22Rv1 (cell line): ENCODE measurements around the gene CDH9.

Source experiments
- ZFX ChIP-seq: fragments of 450-650 bp; IDR thresholded peaks from 2 replicates; pipeline ENCODE4 v1.6.1; 2017; ENCODE audit warnings: antibody characterized with exemption, borderline replicate concordance
- TF ChIP-seq, protein P1 (sequence below): fragments of 450-650 bp; IDR thresholded peaks from 2 replicates; pipeline ENCODE4 v1.5.1; 2017; ENCODE audit warnings: mild to moderate bottlenecking

DNA sequence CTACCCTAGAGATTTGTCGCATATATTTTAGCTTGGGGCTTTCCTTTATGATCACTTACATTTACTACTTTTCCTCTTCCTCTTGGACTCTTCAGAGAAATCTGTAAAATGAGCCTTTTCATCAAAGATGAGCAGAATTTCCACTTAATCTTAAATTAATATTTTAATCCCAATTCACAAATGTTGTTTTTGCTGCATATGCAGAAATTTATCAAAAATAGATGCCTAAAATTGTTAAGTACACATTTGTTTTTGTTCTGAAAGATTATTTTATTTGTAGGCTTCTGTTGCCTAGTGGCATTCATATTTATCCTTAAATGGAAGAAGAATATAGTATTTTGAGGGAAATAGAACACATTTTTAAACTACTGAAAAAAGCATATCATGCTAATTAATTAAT lies 168.6 kb downstream of the CDH9 start:
- TF ChIP-seq, protein P1, sequence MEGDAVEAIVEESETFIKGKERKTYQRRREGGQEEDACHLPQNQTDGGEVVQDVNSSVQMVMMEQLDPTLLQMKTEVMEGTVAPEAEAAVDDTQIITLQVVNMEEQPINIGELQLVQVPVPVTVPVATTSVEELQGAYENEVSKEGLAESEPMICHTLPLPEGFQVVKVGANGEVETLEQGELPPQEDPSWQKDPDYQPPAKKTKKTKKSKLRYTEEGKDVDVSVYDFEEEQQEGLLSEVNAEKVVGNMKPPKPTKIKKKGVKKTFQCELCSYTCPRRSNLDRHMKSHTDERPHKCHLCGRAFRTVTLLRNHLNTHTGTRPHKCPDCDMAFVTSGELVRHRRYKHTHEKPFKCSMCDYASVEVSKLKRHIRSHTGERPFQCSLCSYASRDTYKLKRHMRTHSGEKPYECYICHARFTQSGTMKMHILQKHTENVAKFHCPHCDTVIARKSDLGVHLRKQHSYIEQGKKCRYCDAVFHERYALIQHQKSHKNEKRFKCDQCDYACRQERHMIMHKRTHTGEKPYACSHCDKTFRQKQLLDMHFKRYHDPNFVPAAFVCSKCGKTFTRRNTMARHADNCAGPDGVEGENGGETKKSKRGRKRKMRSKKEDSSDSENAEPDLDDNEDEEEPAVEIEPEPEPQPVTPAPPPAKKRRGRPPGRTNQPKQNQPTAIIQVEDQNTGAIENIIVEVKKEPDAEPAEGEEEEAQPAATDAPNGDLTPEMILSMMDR = no peak
- no peak for TF ChIP-seq ZFX
